Nephron (organoid): ENCODE results near the gene CMC4.

Experiments
- H3K27ac Mint-ChIP-seq, 3 experiments: 2 replicates each; pipeline ENCODE4 v1.8.0; 2020; ENCODE audit warnings: mixed read lengths in 3 of 3, mild to moderate bottlenecking in 2 of 3, moderate library complexity in 1 of 3
- H3K27me3 Mint-ChIP-seq: 2 replicates; pipeline ENCODE4 v1.8.0; 2021; ENCODE audit warnings: low read depth, mild to moderate bottlenecking, moderate library complexity, mixed read lengths
- H3K36me3 Mint-ChIP-seq: 2 replicates; pipeline ENCODE4 v1.8.0; 2020; ENCODE audit warnings: low read depth, mixed read lengths
- H3K4me1 Mint-ChIP-seq: 2 replicates; pipeline ENCODE4 v1.8.0; 2020; ENCODE audit warnings: mixed read lengths
- H3K4me3 Mint-ChIP-seq, 3 experiments: 2 replicates each; pipeline ENCODE4 v1.8.0; 2020; ENCODE audit warnings: mild to moderate bottlenecking in 3 of 3, mixed read lengths in 3 of 3, moderate library complexity in 2 of 3
- H3K9me3 Mint-ChIP-seq: 2 replicates; pipeline ENCODE4 v1.8.0; 2020; ENCODE audit warnings: mixed read lengths
- TF ChIP-seq, protein P1 (sequence below), 3 experiments: fragments of 200-600 bp; sonication (generic); IDR thresholded peaks; one replicate each; pipeline ENCODE4 v1.5.0; 2021; ENCODE audit warnings: antibody characterized with exemption in 3 of 3; ENCODE audit not compliant: unreplicated experiment in 3 of 3

Gene CMC4

DNA sequence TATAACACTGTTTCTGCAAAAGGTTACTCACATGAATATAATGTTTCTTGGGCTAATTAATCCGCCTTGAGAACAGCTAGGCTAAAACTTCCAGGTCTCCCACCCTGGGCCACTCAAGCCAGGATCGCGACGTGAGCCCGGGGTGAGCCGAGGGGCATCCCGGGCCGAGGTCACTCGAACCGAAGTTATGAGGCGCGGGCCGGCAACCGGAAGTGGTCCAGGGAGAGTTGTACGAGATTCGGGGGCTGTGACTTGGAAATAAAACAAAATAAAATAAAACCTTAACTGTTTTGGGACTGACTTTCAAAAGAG is 317 bp downstream of the CMC4 start:
- Mint-ChIP-seq H3K27me3 (no peaks in the 10 kb centered on the region), H3K4me1 (peaks cover 22% of the 10 kb centered on the region), H3K9me3 (peaks cover 7% of the 10 kb centered on the region), H3K4me3 (peak overlapping the region; percentile 73 to 85 (median 83)), H3K36me3 (peaks cover 20% of the 10 kb centered on the region), H3K27ac (peak overlapping the region; percentile 54 to 63 (median 56))
- TF ChIP-seq, protein P1, sequence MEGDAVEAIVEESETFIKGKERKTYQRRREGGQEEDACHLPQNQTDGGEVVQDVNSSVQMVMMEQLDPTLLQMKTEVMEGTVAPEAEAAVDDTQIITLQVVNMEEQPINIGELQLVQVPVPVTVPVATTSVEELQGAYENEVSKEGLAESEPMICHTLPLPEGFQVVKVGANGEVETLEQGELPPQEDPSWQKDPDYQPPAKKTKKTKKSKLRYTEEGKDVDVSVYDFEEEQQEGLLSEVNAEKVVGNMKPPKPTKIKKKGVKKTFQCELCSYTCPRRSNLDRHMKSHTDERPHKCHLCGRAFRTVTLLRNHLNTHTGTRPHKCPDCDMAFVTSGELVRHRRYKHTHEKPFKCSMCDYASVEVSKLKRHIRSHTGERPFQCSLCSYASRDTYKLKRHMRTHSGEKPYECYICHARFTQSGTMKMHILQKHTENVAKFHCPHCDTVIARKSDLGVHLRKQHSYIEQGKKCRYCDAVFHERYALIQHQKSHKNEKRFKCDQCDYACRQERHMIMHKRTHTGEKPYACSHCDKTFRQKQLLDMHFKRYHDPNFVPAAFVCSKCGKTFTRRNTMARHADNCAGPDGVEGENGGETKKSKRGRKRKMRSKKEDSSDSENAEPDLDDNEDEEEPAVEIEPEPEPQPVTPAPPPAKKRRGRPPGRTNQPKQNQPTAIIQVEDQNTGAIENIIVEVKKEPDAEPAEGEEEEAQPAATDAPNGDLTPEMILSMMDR (IDR thresholded peaks at IDR 0.05; ENCODE audit: unreplicated experiment in 3 of 3) = no peak

- peaks cover 7% of the 10 kb centered on the region for H3K9me3 Mint-ChIP-seq
- H3K27ac Mint-ChIP-seq = peak overlapping the region; percentile 54 to 63 (median 56)
- peak overlapping the region; percentile 73 to 85 (median 83) for H3K4me3 Mint-ChIP-seq
- no peaks in the 10 kb centered on the region for H3K27me3 Mint-ChIP-seq
- H3K4me1 Mint-ChIP-seq = peaks cover 22% of the 10 kb centered on the region
- TF ChIP-seq, protein P1 (IDR thresholded peaks at IDR 0.05; ENCODE audit: unreplicated experiment in 3 of 3) = no peak
- peaks cover 14% of the 10 kb centered on the region for H3K36me3 Mint-ChIP-seq
Measured at GRCh38 chrX:155070038-155070437, 898 bp downstream of the CMC4 start.

DNA sequence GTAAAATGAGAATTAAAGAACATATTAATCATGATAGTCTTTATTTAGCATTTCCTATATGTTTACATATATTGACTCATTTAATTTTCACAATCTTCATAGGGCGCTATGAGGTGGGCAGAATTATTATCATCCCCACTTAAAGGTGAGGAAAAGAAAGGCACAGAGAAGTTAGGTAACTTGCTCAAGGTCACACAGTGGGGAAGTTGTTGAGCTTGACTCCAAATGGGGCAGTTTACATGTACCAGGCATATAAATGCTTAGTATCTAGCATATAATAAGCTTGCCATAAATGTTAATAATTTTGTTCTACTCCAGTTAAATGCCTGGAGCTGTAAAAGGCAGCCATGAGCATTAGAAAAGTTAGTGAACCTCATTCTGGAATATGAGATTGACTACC is 1.5 kb downstream of the CMC4 start:
- peaks cover 7% of the 10 kb centered on the region for H3K9me3 Mint-ChIP-seq
- H3K27me3 Mint-ChIP-seq = no peaks in the 10 kb centered on the region
- peaks cover 14% of the 10 kb centered on the region for H3K36me3 Mint-ChIP-seq
- H3K4me3 Mint-ChIP-seq = peak overlapping the region; percentile 73 to 85 (median 83)
- peaks cover 22% of the 10 kb centered on the region for H3K4me1 Mint-ChIP-seq
- H3K27ac Mint-ChIP-seq = no peak overlapping the region
- TF ChIP-seq, protein P1 (IDR thresholded peaks at IDR 0.05; ENCODE audit: unreplicated experiment in 3 of 3) = no peak

- peaks cover 13% of the 10 kb centered on the region for H3K4me1 Mint-ChIP-seq
- H3K4me3 Mint-ChIP-seq = peak overlapping the region in 2 of 3 experiments; percentile 36 to 64
- H3K27ac Mint-ChIP-seq = no peak overlapping the region
- TF ChIP-seq, protein P1 (IDR thresholded peaks at IDR 0.05; ENCODE audit: unreplicated experiment in 3 of 3) = no peak
- no peaks in the 10 kb centered on the region for H3K27me3 Mint-ChIP-seq
- H3K9me3 Mint-ChIP-seq = peaks cover 7% of the 10 kb centered on the region
- peaks cover 3% of the 10 kb centered on the region for H3K36me3 Mint-ChIP-seq
Measured at GRCh38 chrX:155068165-155068564, 2.8 kb downstream of the CMC4 start.

- Mint-ChIP-seq H3K27ac (no peak overlapping the region), H3K27me3 (no peaks in the 10 kb centered on the region), H3K4me3 (no peak overlapping the region), H3K4me1 (peaks cover 9% of the 10 kb centered on the region), H3K9me3 (peaks cover 4% of the 10 kb centered on the region), H3K36me3 (peaks cover 4% of the 10 kb centered on the region)
- TF ChIP-seq, protein P1 (IDR thresholded peaks at IDR 0.05; ENCODE audit: unreplicated experiment in 3 of 3) = no peak
Measured at GRCh38 chrX:155065035-155065734, 5.8 kb downstream of the CMC4 start.

DNA sequence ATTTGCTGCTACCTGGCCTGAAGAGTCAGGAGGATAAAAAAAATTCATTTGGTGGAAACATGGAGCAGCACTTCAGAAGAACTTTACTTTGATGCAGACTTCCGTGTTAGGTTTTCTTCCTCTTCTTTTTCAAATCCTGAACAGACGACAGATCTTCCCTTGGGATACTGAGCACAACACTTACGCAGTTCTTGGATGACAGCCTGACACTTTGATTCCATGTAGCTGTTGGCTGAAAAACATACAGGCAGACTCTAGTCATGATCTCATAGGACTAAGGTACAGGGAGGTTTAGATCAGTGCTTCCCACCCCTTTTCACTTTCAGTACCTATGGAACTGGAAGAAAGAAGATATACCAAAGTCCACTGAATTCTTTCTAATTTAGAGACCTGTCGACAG is 9.2 kb downstream of the CMC4 start:
- no peaks in the 10 kb centered on the region for H3K27me3 Mint-ChIP-seq
- H3K4me1 Mint-ChIP-seq = peaks cover 5% of the 10 kb centered on the region
- H3K27ac Mint-ChIP-seq = no peak overlapping the region
- H3K9me3 Mint-ChIP-seq = no peaks in the 10 kb centered on the region
- H3K36me3 Mint-ChIP-seq = peaks cover 4% of the 10 kb centered on the region
- TF ChIP-seq, protein P1 (IDR thresholded peaks at IDR 0.05; ENCODE audit: unreplicated experiment in 3 of 3) = no peak
- no peak overlapping the region for H3K4me3 Mint-ChIP-seq
